Measurements from ENCODE around the gene CYBC1. TPM values are rescaled to one million over a fixed set of nuclear protein-coding genes. Genes with fewer than 3 reads are reported as not detected.

The CYBC1 gene
- total RNA-seq, 1 experiment from 2014 or later: 71.7 TPM

- CTCF ChIA-PET: interaction anchor here (0.9 to 1.1 kb wide), 2 partner anchors 9 to 11 kb away, joined by 4 to 5 read pairs; no protein-coding TSS in a partner anchor
These were observed 14.7 kb downstream of the CYBC1 start for GRCh38 chr17:82435601-82436583.

GRCh38 chr17:82435103-82435502, 15.4 kb downstream of the CYBC1 start:
- TF ChIP-seq MAX (CRISPR knock-in tag; IDR thresholded peaks at IDR 0.05): no peak
- TF ChIP-seq AR (CRISPR knock-in tag; IDR thresholded peaks at IDR 0.05): no peak
- no peak for TF ChIP-seq E2F5 (CRISPR knock-in tag; IDR thresholded peaks at IDR 0.05)
- no peak for TF ChIP-seq ZNF281 (CRISPR knock-in tag; IDR thresholded peaks at IDR 0.05)
- no peak for TF ChIP-seq GTF2I (CRISPR knock-in tag; conservative IDR thresholded peaks at IDR 0.05)
- TF ChIP-seq ZNF423 (CRISPR knock-in tag; IDR thresholded peaks at IDR 0.05): 0 out of 2 replicates have a peak, but pooled peaks have one; percentile 12
- no peak for TF ChIP-seq USF1 (CRISPR knock-in tag; IDR thresholded peaks at IDR 0.05)
- POLR2A ChIA-PET: no interaction called here
- no peak for DNase-seq (ENCODE audit: low spot score)
- Mint-ChIP-seq H3K4me3 (no peak overlapping the region), H3K9me3 (no peaks in the 10 kb centered on the region), H3K36me3 (no peaks in the 10 kb centered on the region), H3K27me3 (ENCODE audit: low read depth) (no peaks in the 10 kb centered on the region), H3K27ac (no peak overlapping the region), H3K4me1 (no peaks in the 10 kb centered on the region)
- ATAC-seq: no peak
- CTCF ChIA-PET: interaction anchor here (1.9 kb wide), 1 partner anchor 11 kb away, joined by 7 read pairs; no protein-coding TSS in a partner anchor

More at GRCh38 chr17:82435601-82436583, 14.7 kb downstream of the CYBC1 start:
- no peaks in the 10 kb centered on the region for H3K9me3 Mint-ChIP-seq
- H3K27ac Mint-ChIP-seq: no peak overlapping the region
- peaks cover 7% of the 10 kb centered on the region for H3K4me1 Mint-ChIP-seq
- POLR2A ChIA-PET: no interaction called here
- no peaks in the 10 kb centered on the region for H3K36me3 Mint-ChIP-seq
- no peak for DNase-seq (ENCODE audit: low spot score)
- TF ChIP-seq NR3C1 (CRISPR knock-in tag; conservative IDR thresholded peaks at IDR 0.05; ENCODE audit: low read depth): no peak
- TF ChIP-seq CTCF (IDR thresholded peaks at IDR 0.05): no peak
- no peak for TF ChIP-seq GABPB1 (CRISPR knock-in tag; IDR thresholded peaks at IDR 0.05)
- no peak for TF ChIP-seq PRRX2 (CRISPR knock-in tag; IDR thresholded peaks at IDR 0.05)
- no peak for TF ChIP-seq ZNF219 (CRISPR knock-in tag; IDR thresholded peaks at IDR 0.05; ENCODE audit: borderline replicate concordance)
- no peak for TF ChIP-seq SOX15 (CRISPR knock-in tag; IDR thresholded peaks at IDR 0.05)
- no peak for TF ChIP-seq GTF2I (CRISPR knock-in tag; conservative IDR thresholded peaks at IDR 0.05)
- TF ChIP-seq RORB (CRISPR knock-in tag; IDR thresholded peaks at IDR 0.05): no peak
- no peak for TF ChIP-seq ZNF416 (CRISPR knock-in tag; IDR thresholded peaks at IDR 0.05)
- TF ChIP-seq NR2C2 (CRISPR knock-in tag; IDR thresholded peaks at IDR 0.05): no peak
- no peak for TF ChIP-seq CDX4 (CRISPR knock-in tag; IDR thresholded peaks at IDR 0.05; ENCODE audit: borderline replicate concordance)
- no peak for TF ChIP-seq FOXJ3 (CRISPR knock-in tag; IDR thresholded peaks at IDR 0.05; ENCODE audit: borderline replicate concordance)
- ATAC-seq: no peak
- no peak overlapping the region for H3K4me3 Mint-ChIP-seq
- no peaks in the 10 kb centered on the region for H3K27me3 Mint-ChIP-seq (ENCODE audit: low read depth)

All from WTC11 (cell line).